PC-3 (cell line): ENCODE data around the gene FERMT3. TPM values are rescaled to one million over a fixed set of nuclear protein-coding genes. Genes with fewer than 3 reads are reported as not detected.
A peak's percentile ranks its signal among the peaks of the same experiment; 100 is the strongest.

Source experiments
- ATAC-seq: fragments of 200-7000 bp; cut with Tn5 transposase; 2 replicates; pipeline ENCODE4 v1.9.1; 2020; ENCODE audit warnings: mild to moderate bottlenecking, moderate library complexity
- BruUV-seq: library from RNA; stranded (reverse); fragments of 400-500 nt; replicated peaks from 2 replicates; lab custom pipeline; 2021; lab: Mats Ljungman, UMichigan
- CTCF ChIA-PET: fragments of 300-600 bp; sonication (Branson Sonifier 250); formaldehyde crosslinking; loops from one replicate; lab custom pipeline; 2022; ENCODE audit warnings: antibody characterized with exemption; lab: Charles Lee
- POLR2A ChIA-PET: fragments of 300-600 bp; sonication (Branson Sonifier 250); formaldehyde crosslinking; loops from one replicate; lab custom pipeline; 2022; ENCODE audit warnings: antibody characterized with exemption; ENCODE audit not compliant: unreplicated experiment; lab: Charles Lee
- DNase-seq: peaks from one replicate; pipeline ENCODE4 v3.0.0-alpha.2; 2015
- H2AFZ ChIP-seq: fragments of 300-600 bp; sonication (generic); 2 replicates; pipeline ENCODE4 v1.6.0; 2016; ENCODE audit warnings: antibody characterized with exemption, low read length
- H3F3A ChIP-seq: fragments of 300-600 bp; sonication (generic); one replicate; pipeline ENCODE4 v1.6.0; 2017; ENCODE audit warnings: antibody characterized with exemption, low read length, control low read depth, mild to moderate bottlenecking; ENCODE audit not compliant: unreplicated experiment
- H3K27ac ChIP-seq: fragments of 300-600 bp; sonication (generic); 2 replicates; pipeline ENCODE4 v1.5.1; 2016; ENCODE audit warnings: mild to moderate bottlenecking, low read length
- H3K27me3 ChIP-seq: fragments of 300-600 bp; sonication (generic); 2 replicates; pipeline ENCODE4 v1.6.1; 2016; ENCODE audit warnings: low read length, mixed read lengths
- H3K36me3 ChIP-seq: fragments of 300-600 bp; sonication (generic); 2 replicates; pipeline ENCODE4 v1.6.1; 2016; ENCODE audit warnings: low read depth, mixed run types, low read length, mixed read lengths
- H3K4me1 ChIP-seq: fragments of 300-600 bp; sonication (generic); 2 replicates; pipeline ENCODE4 v1.5.1; 2016; ENCODE audit warnings: low read length; ENCODE audit not compliant: insufficient read depth
- H3K4me2 ChIP-seq: fragments of 300-600 bp; sonication (generic); 2 replicates; pipeline ENCODE4 v1.6.0; 2016; ENCODE audit warnings: low read length
- H3K4me3 ChIP-seq: fragments of 300-600 bp; sonication (generic); 2 replicates; pipeline ENCODE4 v1.5.1; 2016; ENCODE audit warnings: mild to moderate bottlenecking, low read length, mixed read lengths
- H3K79me2 ChIP-seq: fragments of 300-600 bp; sonication (generic); 2 replicates; pipeline ENCODE4 v1.6.1; 2017; ENCODE audit warnings: low read length, mixed read lengths
- H3K9ac ChIP-seq: fragments of 300-600 bp; sonication (generic); 2 replicates; pipeline ENCODE4 v1.6.0; 2016; ENCODE audit warnings: mild to moderate bottlenecking, low read length
- H3K9me2 ChIP-seq: fragments of 300-600 bp; sonication (generic); replicated peaks from 2 replicates; pipeline ENCODE4 v1.6.1; 2016; ENCODE audit warnings: mixed run types, low read length, mixed read lengths
- H3K9me3 ChIP-seq: fragments of 300-600 bp; sonication (generic); 2 replicates; pipeline ENCODE4 v1.6.1; 2016; ENCODE audit warnings: low read length, mixed read lengths
- H4K20me1 ChIP-seq: fragments of 300-600 bp; sonication (generic); 2 replicates; pipeline ENCODE4 v1.6.1; 2016; ENCODE audit warnings: low read length, mixed read lengths
- CTCF ChIP-seq: fragments of 300-600 bp; sonication (generic); conservative IDR thresholded peaks from 2 replicates; pipeline ENCODE4 v1.5.1; 2017; ENCODE audit warnings: antibody characterized with exemption, low read depth, mild to moderate bottlenecking, low read length
- EZH2 ChIP-seq: fragments of 300-600 bp; sonication (generic); IDR thresholded peaks from one replicate; pipeline ENCODE4 v1.6.1; 2017; ENCODE audit warnings: antibody characterized with exemption, mild to moderate bottlenecking, low read length; ENCODE audit not compliant: unreplicated experiment
- EZH2phosphoT487 ChIP-seq: fragments of 300-600 bp; sonication (generic); IDR thresholded peaks from 2 replicates; pipeline ENCODE4 v1.6.1; 2018; ENCODE audit warnings: mild to moderate bottlenecking, antibody characterized with exemption, low read length, borderline replicate concordance
- intact Hi-C: fragments of 100-400 bp; cut with micrococcal nuclease; formaldehyde crosslinking; loops from 2 replicates; pipeline ENCODE4 v1.9.0; 2023
- total RNA-seq: library from RNA; depleted of rRNA; stranded (reverse); fragments of >200 nt; gene quantifications from 2 replicates; pipeline ENCODE4 v1.2.3, GENCODE V29; 2014

Gene FERMT3
- total RNA-seq, 1 experiment from 2014 or later = 2.4 TPM

GRCh38 chr11:64226507-64227051, 20.1 kb downstream of the FERMT3 start:
- H3K79me2 ChIP-seq = peaks cover 25% of the 10 kb centered on the region
- 0 out of 2 replicates have a peak, but pooled peaks cover 3% of the 10 kb centered on the region for H3K36me3 ChIP-seq
- no peaks in the 10 kb centered on the region for H3F3A ChIP-seq
- DNase-seq = peak; percentile 47
- H3K9me2 ChIP-seq = no peaks in the 10 kb centered on the region
- CTCF ChIA-PET = interaction anchor here (0.7 to 2.0 kb wide), 3 partner anchors 22 to 423 kb away, joined by 3 to 9 read pairs (median 3); no protein-coding TSS in a partner anchor
- H3K27ac ChIP-seq = no peak overlapping the region
- peaks cover 39% of the 10 kb centered on the region for H3K4me1 ChIP-seq
- H3K4me3 ChIP-seq = peak overlapping the region; percentile 83
- H3K9ac ChIP-seq = peak overlapping the region; percentile 79
- POLR2A ChIA-PET = interaction anchor here (0.7 to 1.2 kb wide), 2 partner anchors 17 to 19 kb away, joined by 3 to 5 read pairs; no protein-coding TSS in a partner anchor
- peak overlapping the region; percentile 92 for H2AFZ ChIP-seq
- H3K4me2 ChIP-seq = peak overlapping the region; percentile 97
- BruUV-seq = TSS peak; percentile 70
- intact Hi-C loops = loop anchor here (1.0 kb wide), 1 partner anchor 22 kb away; no protein-coding TSS in a partner anchor
- peak; percentile 36 for ATAC-seq
- H3K9me3 ChIP-seq = no peaks in the 10 kb centered on the region
- TF ChIP-seq EZH2phosphoT487 = no peak
- TF ChIP-seq EZH2 = no peak
- TF ChIP-seq CTCF = no peak
- H4K20me1 ChIP-seq = no peaks in the 10 kb centered on the region
- H3K27me3 ChIP-seq = no peaks in the 10 kb centered on the region

- peak overlapping the region; percentile 97 for H3K4me2 ChIP-seq
- H3K79me2 ChIP-seq = peaks cover 25% of the 10 kb centered on the region
- H4K20me1 ChIP-seq = no peaks in the 10 kb centered on the region
- H2AFZ ChIP-seq = no peak overlapping the region
- peaks cover 39% of the 10 kb centered on the region for H3K4me1 ChIP-seq
- H3K27me3 ChIP-seq = no peaks in the 10 kb centered on the region
- ChIA-PET CTCF (interaction anchor here (0.9 to 2.0 kb wide), 2 partner anchors 23 to 77 kb away, joined by 3 to 9 read pairs; no protein-coding TSS in a partner anchor), POLR2A (interaction anchor here (1.2 kb wide), 1 partner anchor 18 kb away, joined by 5 read pairs; no protein-coding TSS in a partner anchor)
- no peaks in the 10 kb centered on the region for H3F3A ChIP-seq
- H3K9ac ChIP-seq = no peak overlapping the region
- BruUV-seq = no TSS peak
- H3K9me3 ChIP-seq = no peaks in the 10 kb centered on the region
- TF ChIP-seq EZH2 (no peak), CTCF (no peak), EZH2phosphoT487 (no peak)
- H3K36me3 ChIP-seq = 0 out of 2 replicates have a peak, but pooled peaks cover 3% of the 10 kb centered on the region
- DNase-seq = peak; percentile 29
- H3K4me3 ChIP-seq = peak overlapping the region; percentile 83
- H3K27ac ChIP-seq = no peak overlapping the region
- intact Hi-C loops = no loop called here
- ATAC-seq = no peak
- H3K9me2 ChIP-seq = no peaks in the 10 kb centered on the region
These were observed 21.0 kb downstream of the FERMT3 start for GRCh38 chr11:64227405-64227956.
